ENCODE data around the gene ELMO1.

ELMO1 gene

DNA sequence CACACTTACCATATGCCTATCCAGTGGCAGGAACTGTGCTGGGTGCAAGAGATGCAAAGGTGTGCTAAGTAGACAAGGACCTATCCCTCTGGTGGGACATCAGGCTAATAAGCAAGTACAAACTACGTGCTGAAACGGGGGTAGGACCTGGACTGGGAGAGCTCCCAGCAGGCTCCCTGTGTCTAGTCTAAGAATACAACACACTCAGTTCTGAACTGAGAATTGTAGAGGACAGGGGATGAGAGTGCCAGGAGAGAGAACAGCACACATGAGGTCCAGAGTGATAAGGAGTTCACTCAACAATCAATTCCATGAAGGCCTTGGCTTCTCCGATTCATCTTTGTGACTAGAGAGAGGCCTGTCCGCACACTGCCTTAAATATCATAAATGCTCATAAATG lies 253.7 kb downstream of the ELMO1 start:
- H3K4me3 ChIP-seq (ENCODE audit: low read length) = no peak overlapping the region

DNA sequence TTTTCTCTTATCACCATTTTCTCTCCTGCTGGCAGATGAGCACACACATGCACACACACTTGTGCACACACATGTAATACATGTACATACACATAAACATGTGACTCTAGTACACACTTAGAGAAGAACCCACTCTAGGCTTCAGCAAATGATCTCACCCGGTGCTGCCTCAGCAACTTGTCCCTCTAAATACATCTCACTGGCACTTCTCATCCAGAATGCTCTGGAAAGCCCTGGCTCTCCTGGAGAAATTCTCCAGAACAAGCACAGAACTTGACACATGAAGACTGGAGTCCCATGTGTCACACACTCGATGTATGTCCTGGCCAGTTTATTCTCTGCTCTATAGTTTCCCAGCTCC lies 254.9 kb downstream of the ELMO1 start:
- no peak overlapping the region for H3K4me3 ChIP-seq (ENCODE audit: low read length)
- DNase-seq (ENCODE audit: low read depth, low spot score) = no peak

More for the DNA sequence above, 253.7 kb downstream of the ELMO1 start:
- DNase-seq (ENCODE audit: low read depth, low spot score) = no peak

GRCh38 chr7:37193087-37193774 lies 255.4 kb downstream of the ELMO1 start:
- no peak for DNase-seq (ENCODE audit: low read depth, low spot score)
- no peak overlapping the region for H3K4me3 ChIP-seq (ENCODE audit: low read length)

GRCh38 chr7:37191797-37192196 lies 256.9 kb downstream of the ELMO1 start:
- no peak overlapping the region for H3K4me3 ChIP-seq (ENCODE audit: low read length)
- no peak for DNase-seq (ENCODE audit: low read depth, low spot score)

GRCh38 chr7:37187179-37187578 lies 261.5 kb downstream of the ELMO1 start:
- no peak overlapping the region for H3K4me3 ChIP-seq (ENCODE audit: low read length)
- no peak for DNase-seq (ENCODE audit: low read depth, low spot score)

GRCh38 chr7:37186753-37187152 lies 261.9 kb downstream of the ELMO1 start:
- DNase-seq (ENCODE audit: low read depth, low spot score) = no peak

GRCh38 chr7:37181550-37181932 lies 267.1 kb downstream of the ELMO1 start:
- no peak for DNase-seq (ENCODE audit: low read depth, low spot score)
- H3K4me3 ChIP-seq (ENCODE audit: low read length) = no peak overlapping the region

More at GRCh38 chr7:37186753-37187152, 261.9 kb downstream of the ELMO1 start:
- H3K4me3 ChIP-seq (ENCODE audit: low read length) = no peak overlapping the region

DNA sequence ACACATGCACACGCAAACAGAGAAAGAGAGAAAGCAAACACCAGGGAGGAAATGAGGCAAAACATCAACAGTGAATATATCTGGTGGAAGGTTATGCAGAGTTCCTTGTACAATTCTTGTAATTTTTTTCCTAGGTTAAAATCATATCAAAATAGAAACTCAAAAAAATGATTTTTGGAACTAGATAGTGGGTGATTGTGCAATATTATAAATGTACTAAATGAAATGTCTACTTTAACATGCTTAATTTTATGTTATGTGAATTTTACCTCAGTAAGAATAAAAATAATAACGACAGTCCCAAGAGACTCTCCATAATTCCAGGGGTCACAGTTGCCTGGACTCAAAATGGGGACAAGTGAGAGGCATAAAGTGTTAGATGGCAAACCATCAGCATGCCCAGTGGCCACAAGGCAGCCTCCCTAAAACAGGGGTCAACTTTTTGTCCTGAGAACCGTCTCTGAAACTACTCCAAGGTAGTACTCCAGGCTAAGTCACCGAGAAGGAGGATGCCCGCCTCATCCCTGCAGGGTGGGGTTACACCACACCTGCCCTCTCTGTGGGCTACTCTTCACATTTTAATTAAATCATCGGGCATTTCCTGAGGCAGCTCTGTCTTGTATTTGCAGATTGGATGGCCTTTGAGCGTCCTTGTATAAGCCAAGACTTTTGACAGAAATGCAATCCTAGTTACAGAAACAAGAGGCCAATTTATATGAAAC lies 267.7 kb downstream of the ELMO1 start:
- H3K4me3 ChIP-seq (ENCODE audit: low read length) = no peak overlapping the region
- DNase-seq (ENCODE audit: low read depth, low spot score) = no peak

- no peak for DNase-seq (ENCODE audit: low read depth, low spot score)
These were observed 272.6 kb downstream of the ELMO1 start for GRCh38 chr7:37176079-37176478.

GRCh38 chr7:37174460-37174859 lies 274.2 kb downstream of the ELMO1 start:
- DNase-seq (ENCODE audit: low read depth, low spot score) = no peak
- H3K4me3 ChIP-seq (ENCODE audit: low read length) = no peak overlapping the region

More at GRCh38 chr7:37176079-37176478, 272.6 kb downstream of the ELMO1 start:
- H3K4me3 ChIP-seq (ENCODE audit: low read length) = no peak overlapping the region

- DNase-seq (ENCODE audit: low read depth, low spot score) = no peak
- no peak overlapping the region for H3K4me3 ChIP-seq (ENCODE audit: low read length)
These were observed 275.0 kb downstream of the ELMO1 start for GRCh38 chr7:37173670-37174069.

DNA sequence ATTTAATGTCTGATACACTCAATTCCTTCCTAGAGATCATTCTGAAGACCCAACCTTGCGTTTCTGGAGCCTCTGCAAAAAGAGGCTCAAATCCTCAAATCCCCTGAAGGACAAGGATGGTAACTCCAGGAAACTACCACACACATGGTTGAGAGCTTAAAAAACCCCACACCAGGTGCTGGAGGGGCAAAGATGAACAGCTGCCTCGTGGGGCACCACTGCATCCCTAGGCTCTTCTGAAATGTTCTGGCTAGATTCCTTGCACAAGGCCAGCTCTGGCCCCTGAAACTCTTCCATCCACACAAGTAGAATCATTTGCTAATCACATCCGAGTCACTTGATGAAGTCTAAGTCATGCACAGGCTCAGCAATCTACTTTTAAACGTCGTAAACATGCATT lies 286.6 kb downstream of the ELMO1 start:
- H3K4me3 ChIP-seq (ENCODE audit: low read length) = no peak overlapping the region
- DNase-seq (ENCODE audit: low read depth, low spot score) = no peak

- no peak overlapping the region for H3K4me3 ChIP-seq (ENCODE audit: low read length)
- DNase-seq (ENCODE audit: low read depth, low spot score) = no peak
These were observed 288.0 kb downstream of the ELMO1 start for GRCh38 chr7:37160656-37161055.

DNA sequence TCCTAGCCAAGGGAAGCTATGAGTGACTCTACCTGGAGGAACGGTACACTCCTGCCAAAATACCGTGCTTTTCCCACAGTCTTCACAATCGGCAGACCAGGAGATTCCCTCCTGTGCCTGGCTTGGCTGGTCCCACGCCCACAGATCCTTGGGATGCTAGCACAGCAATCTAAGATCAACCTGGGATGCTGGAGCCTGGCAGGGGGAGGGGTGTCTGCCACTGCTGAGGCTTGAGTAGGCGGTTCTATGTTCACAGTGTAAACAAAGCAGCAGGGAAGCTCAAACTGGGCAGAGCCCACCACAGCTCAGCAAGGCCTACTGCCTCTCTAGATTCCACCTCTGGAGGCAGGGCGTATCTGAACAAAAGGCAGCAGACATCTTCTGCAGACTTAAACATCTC lies 295.3 kb downstream of the ELMO1 start:
- H3K4me3 ChIP-seq (ENCODE audit: low read length) = no peak overlapping the region
- no peak for DNase-seq (ENCODE audit: low read depth, low spot score)

DNA sequence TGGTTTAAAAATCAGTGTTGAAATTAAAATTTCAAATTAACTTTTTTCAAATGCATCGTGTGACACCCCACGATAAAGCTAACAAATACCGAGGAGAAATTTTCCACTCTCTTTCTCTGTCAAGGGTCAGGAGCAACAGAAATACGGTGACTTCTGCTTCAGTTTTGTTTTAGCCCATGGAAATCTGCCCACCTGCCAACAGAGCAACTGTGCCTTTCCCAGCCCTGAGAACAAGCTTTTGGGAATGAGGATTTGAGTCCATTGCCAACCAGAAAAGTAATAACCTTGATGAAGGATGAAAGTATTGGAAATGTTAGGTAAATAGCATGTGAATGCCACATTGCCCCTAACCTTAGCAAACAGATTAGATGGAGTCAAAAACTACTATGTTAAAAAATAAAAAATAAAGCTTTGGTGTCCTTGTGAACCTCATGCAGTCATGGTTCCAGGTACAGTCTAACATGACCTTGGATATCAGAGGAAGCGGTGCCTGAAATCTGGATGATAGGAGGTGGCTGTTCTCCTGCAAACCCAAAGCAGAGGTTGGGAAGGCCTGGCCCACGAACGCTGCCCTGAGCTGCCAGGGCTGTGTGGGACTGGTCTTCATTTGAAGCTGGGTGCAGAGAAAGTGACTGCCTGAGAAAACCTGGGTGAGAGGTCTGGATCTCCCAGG lies 296.8 kb downstream of the ELMO1 start:
- H3K4me3 ChIP-seq (ENCODE audit: low read length) = no peak overlapping the region
- DNase-seq (ENCODE audit: low read depth, low spot score) = no peak

DNA sequence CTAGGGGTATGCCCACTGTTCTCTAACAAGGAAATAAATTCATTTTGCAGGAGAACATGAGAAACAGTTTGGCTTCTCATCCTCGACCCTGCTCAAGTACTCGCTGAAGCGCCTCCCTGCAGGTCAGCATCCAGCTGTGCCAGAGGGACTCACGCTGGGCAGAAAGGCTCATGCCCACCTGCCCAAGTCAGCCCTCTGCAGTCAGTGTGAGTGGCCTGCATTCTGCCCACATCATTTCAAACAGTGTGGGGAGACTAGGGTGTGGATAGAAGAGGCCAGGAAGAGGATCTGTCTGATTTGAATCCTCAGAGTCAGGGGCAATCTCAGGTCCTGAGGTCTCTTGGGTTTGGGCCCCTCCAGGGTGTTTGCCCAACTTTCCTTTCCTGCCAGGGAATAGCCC lies 297.8 kb downstream of the ELMO1 start:
- no peak overlapping the region for H3K4me3 ChIP-seq (ENCODE audit: low read length)
- no peak for DNase-seq (ENCODE audit: low read depth, low spot score)

GRCh38 chr7:37150180-37150579 lies 298.5 kb downstream of the ELMO1 start:
- H3K4me3 ChIP-seq (ENCODE audit: low read length) = no peak overlapping the region
- no peak for DNase-seq (ENCODE audit: low read depth, low spot score)

GRCh38 chr7:37149773-37150124 lies 298.9 kb downstream of the ELMO1 start:
- H3K4me3 ChIP-seq (ENCODE audit: low read length) = no peak overlapping the region
- DNase-seq (ENCODE audit: low read depth, low spot score) = no peak

GRCh38 chr7:37149051-37149772 lies 299.5 kb downstream of the ELMO1 start:
- no peak for DNase-seq (ENCODE audit: low read depth, low spot score)

DNA sequence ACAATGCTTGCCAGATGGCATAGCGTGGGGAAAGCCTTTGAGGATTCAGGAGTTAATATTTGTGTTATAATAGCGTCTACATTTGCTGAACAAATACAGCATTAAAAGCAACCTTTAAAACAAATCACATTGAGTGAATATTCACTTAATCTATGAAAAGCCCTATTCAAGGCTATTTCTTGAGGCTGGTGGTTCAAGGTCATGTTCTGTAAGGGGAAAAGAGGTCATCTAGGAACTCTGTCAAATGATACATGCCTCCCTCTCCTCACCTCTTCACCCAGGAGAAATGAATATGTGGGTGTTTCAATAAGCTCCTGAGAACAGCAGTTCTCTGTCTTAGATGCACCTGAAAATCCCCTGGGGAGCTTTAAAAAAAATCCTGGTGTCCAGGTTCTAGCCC lies 303.0 kb downstream of the ELMO1 start:
- H3K4me3 ChIP-seq (ENCODE audit: low read length) = no peak overlapping the region
- DNase-seq (ENCODE audit: low read depth, low spot score) = no peak

More at GRCh38 chr7:37149051-37149772, 299.5 kb downstream of the ELMO1 start:
- no peak overlapping the region for H3K4me3 ChIP-seq (ENCODE audit: low read length)

Data from Jurkat, Clone E6-1 (cell line).